HG02973 (cell line): ENCODE measurements around the gene ARAF.
"Not testable (repeated sequence)": the region's sequence is repeated elsewhere in the genome, so short reads cannot be mapped to it uniquely, and the experiment has no call there.

Experiments used
- ATAC-seq: cut with Tn5 transposase; IDR thresholded peaks from one replicate; pipeline ENCODE4 v1.9.1; 2021; ENCODE audit warnings: moderate library complexity; ENCODE audit not compliant: unreplicated experiment

Gene ARAF

GRCh38 chrX:47584714-47585113 is 23.7 kb downstream of the ARAF start:
- ATAC-seq: no peak

- no peak for ATAC-seq
These were observed 24.3 kb downstream of the ARAF start for GRCh38 chrX:47585273-47585672.

- ATAC-seq: no peak
These were observed 25.2 kb downstream of the ARAF start for GRCh38 chrX:47586043-47586787.

- ATAC-seq: no peak
These were observed 26.3 kb downstream of the ARAF start for GRCh38 chrX:47587091-47587891.

GRCh38 chrX:47587906-47588735 is 27.1 kb downstream of the ARAF start:
- ATAC-seq: no peak

- no peak for ATAC-seq
These were observed 30.0 kb downstream of the ARAF start for GRCh38 chrX:47590984-47591383.

GRCh38 chrX:47593522-47593921 is 32.5 kb downstream of the ARAF start:
- ATAC-seq: no peak

GRCh38 chrX:47595716-47596251 is 34.8 kb downstream of the ARAF start:
- no peak for ATAC-seq

- no peak for ATAC-seq
These were observed 35.3 kb downstream of the ARAF start for GRCh38 chrX:47596256-47596655.

GRCh38 chrX:47597222-47597621 is 36.2 kb downstream of the ARAF start:
- no peak for ATAC-seq

GRCh38 chrX:47603125-47603524 is 42.1 kb downstream of the ARAF start:
- not testable (repeated sequence) for ATAC-seq

GRCh38 chrX:47605024-47605423 is 44.0 kb downstream of the ARAF start:
- ATAC-seq: no peak

GRCh38 chrX:47607091-47607490 is 46.1 kb downstream of the ARAF start:
- ATAC-seq: no peak

- no peak for ATAC-seq
These were observed 47.3 kb downstream of the ARAF start for GRCh38 chrX:47608130-47608810.

- ATAC-seq: no peak
These were observed 49.5 kb downstream of the ARAF start for GRCh38 chrX:47610511-47610910.

GRCh38 chrX:47611489-47611888 is 50.5 kb downstream of the ARAF start:
- ATAC-seq: no peak

GRCh38 chrX:47611926-47612325 is 50.9 kb downstream of the ARAF start:
- no peak for ATAC-seq

- ATAC-seq: no peak
These were observed 51.4 kb downstream of the ARAF start for GRCh38 chrX:47612418-47612817.

- no peak for ATAC-seq
These were observed 52.1 kb downstream of the ARAF start for GRCh38 chrX:47613082-47613481.

GRCh38 chrX:47614618-47615017 is 53.6 kb downstream of the ARAF start:
- no peak for ATAC-seq
